Measurements from ENCODE around the gene KITLG. TPM values are rescaled to one million over a fixed set of nuclear protein-coding genes. Genes with fewer than 3 reads are reported as not detected.

The KITLG gene
- total RNA-seq, 1 experiment from 2014 or later: 11.7 TPM

DNA sequence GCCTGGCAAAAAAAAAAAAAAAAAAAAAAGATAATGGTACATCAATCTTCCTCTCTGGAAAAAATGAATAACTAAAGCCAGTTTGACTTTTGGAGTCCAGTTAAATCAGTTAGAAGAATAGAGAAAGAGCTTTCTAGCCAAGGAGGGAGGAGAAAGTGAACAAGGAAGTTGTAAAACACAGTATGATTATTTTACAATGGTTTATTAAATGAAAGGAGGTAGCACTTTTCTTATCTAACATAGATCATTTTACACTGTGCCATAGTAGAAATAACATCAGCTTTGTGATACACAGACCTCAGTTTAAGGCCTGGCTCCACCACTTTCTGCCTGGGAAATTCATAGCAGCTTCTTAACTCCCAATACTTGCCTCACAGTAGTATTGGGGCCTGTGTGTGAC lies 15.4 kb upstream of the KITLG start:
- H3T11ph ChIP-seq (ENCODE audit: low read length): no peak overlapping the region
- Mint-ChIP-seq H3K4me1 (peaks cover 4% of the 10 kb centered on the region in 2 experiments; a peak in 1 of 4 replicates), H3K27me3 (ENCODE audit: low read depth) (no peaks in the 10 kb centered on the region), H3K36me3 (ENCODE audit: insufficient read depth in 1 of 3, low read depth in 3 of 3) (no peaks in the 10 kb centered on the region), H3K9me3 (no peaks in the 10 kb centered on the region), H3K27ac (no peak overlapping the region), H3K4me3 (no peak overlapping the region)
- H3K56ac ChIP-seq (ENCODE audit: insufficient read length, low read depth, low read length): no peak overlapping the region
- no peak overlapping the region for H4K5ac ChIP-seq (ENCODE audit: insufficient read length, low read depth, low read length)
- H3K9me3 ChIP-seq (ENCODE audit: control insufficient read depth, low read depth, low read length): no peaks in the 10 kb centered on the region
- no peak overlapping the region for H3K4ac ChIP-seq (ENCODE audit: low read depth, low read length)
- H3K23ac ChIP-seq (ENCODE audit: insufficient read length, low read depth, low read length): no peak overlapping the region
- no peaks in the 10 kb centered on the region for H4K20me1 ChIP-seq (ENCODE audit: control insufficient read depth, insufficient read depth, insufficient read length)
- H3K14ac ChIP-seq (ENCODE audit: insufficient read depth, low read length): no peak overlapping the region
- H4K8ac ChIP-seq (replicated peaks; ENCODE audit: insufficient read length, low read depth, low read length): no peak overlapping the region
- no peak overlapping the region for H3K9ac ChIP-seq (ENCODE audit: extremely low read depth, insufficient read length, low read length)
- no peak overlapping the region for H3K18ac ChIP-seq (ENCODE audit: insufficient read length, low read depth, low read length)
- H2AK5ac ChIP-seq (ENCODE audit: insufficient read length, low read length): no peak overlapping the region
- no peak overlapping the region for H2BK15ac ChIP-seq (ENCODE audit: low read depth, low read length)
- H3K79me1 ChIP-seq (ENCODE audit: insufficient read depth, low read depth, low read length, poor library complexity, severe bottlenecking): no peaks in the 10 kb centered on the region
- H3K27me3 ChIP-seq (ENCODE audit: insufficient read depth, low read length): no peaks in the 10 kb centered on the region
- H2BK120ac ChIP-seq (ENCODE audit: low read depth, low read length, poor library complexity, severe bottlenecking): no peak overlapping the region
- no peaks in the 10 kb centered on the region for H3K4me1 ChIP-seq (ENCODE audit: insufficient read depth, low read length)
- no peak overlapping the region for H2BK5ac ChIP-seq (ENCODE audit: insufficient read length, low read length)
- no peak overlapping the region for H3K4me2 ChIP-seq (ENCODE audit: insufficient read depth, insufficient read length, low read length)
- H2BK12ac ChIP-seq (ENCODE audit: insufficient read length, low read depth, low read length): no peak overlapping the region
- H3K79me2 ChIP-seq (ENCODE audit: insufficient read depth, low read length): no peaks in the 10 kb centered on the region
- no peaks in the 10 kb centered on the region for H3K23me2 ChIP-seq (ENCODE audit: insufficient read length, low read depth, low read length, poor library complexity, severe bottlenecking)
- H2BK20ac ChIP-seq (ENCODE audit: low read depth, low read length, poor library complexity, severe bottlenecking): no peak overlapping the region
- no peak overlapping the region for H2AFZ ChIP-seq (ENCODE audit: low read length)
- DNase-seq: no peak
- no peak overlapping the region for H3K27ac ChIP-seq (ENCODE audit: insufficient read length, low read depth, low read length)
- no peak overlapping the region for H4K91ac ChIP-seq (ENCODE audit: insufficient read length, low read depth, low read length)
- TF ChIP-seq, protein P1, sequence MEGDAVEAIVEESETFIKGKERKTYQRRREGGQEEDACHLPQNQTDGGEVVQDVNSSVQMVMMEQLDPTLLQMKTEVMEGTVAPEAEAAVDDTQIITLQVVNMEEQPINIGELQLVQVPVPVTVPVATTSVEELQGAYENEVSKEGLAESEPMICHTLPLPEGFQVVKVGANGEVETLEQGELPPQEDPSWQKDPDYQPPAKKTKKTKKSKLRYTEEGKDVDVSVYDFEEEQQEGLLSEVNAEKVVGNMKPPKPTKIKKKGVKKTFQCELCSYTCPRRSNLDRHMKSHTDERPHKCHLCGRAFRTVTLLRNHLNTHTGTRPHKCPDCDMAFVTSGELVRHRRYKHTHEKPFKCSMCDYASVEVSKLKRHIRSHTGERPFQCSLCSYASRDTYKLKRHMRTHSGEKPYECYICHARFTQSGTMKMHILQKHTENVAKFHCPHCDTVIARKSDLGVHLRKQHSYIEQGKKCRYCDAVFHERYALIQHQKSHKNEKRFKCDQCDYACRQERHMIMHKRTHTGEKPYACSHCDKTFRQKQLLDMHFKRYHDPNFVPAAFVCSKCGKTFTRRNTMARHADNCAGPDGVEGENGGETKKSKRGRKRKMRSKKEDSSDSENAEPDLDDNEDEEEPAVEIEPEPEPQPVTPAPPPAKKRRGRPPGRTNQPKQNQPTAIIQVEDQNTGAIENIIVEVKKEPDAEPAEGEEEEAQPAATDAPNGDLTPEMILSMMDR (conservative IDR thresholded peaks at IDR 0.05): no peak

Data from H9 (cell line).